HG03064 (cell line): ENCODE results near the gene SRGAP1.
"Not testable (repeated sequence)": the region's sequence is repeated elsewhere in the genome, so short reads cannot be mapped to it uniquely, and the experiment has no call there.

Experiments
- ATAC-seq: cut with Tn5 transposase; IDR thresholded peaks from one replicate; pipeline ENCODE4 v1.9.1; 2021; ENCODE audit warnings: low read depth; ENCODE audit not compliant: unreplicated experiment

Gene SRGAP1

GRCh38 chr12:64181430-64182291 lies 337.2 kb downstream of the SRGAP1 start:
- ATAC-seq, result no peak

- no peak for ATAC-seq
These were observed 339.7 kb downstream of the SRGAP1 start for GRCh38 chr12:64184216-64184615.

GRCh38 chr12:64186789-64187188 lies 342.3 kb downstream of the SRGAP1 start:
- no peak for ATAC-seq

- ATAC-seq, result no peak
These were observed 342.9 kb downstream of the SRGAP1 start for GRCh38 chr12:64187370-64187769.

- no peak for ATAC-seq
These were observed 343.3 kb downstream of the SRGAP1 start for GRCh38 chr12:64187794-64188193.

- no peak for ATAC-seq
These were observed 345.0 kb downstream of the SRGAP1 start for GRCh38 chr12:64189530-64189929.

- ATAC-seq, result no peak
These were observed 345.6 kb downstream of the SRGAP1 start for GRCh38 chr12:64190140-64190539.

- peak; percentile 78 for ATAC-seq
These were observed 348.3 kb downstream of the SRGAP1 start for GRCh38 chr12:64192644-64193444.

GRCh38 chr12:64193931-64194330 lies 349.4 kb downstream of the SRGAP1 start:
- ATAC-seq, result no peak

- no peak for ATAC-seq
These were observed 350.0 kb downstream of the SRGAP1 start for GRCh38 chr12:64194333-64195149.

- ATAC-seq, result not testable (repeated sequence)
These were observed 351.3 kb downstream of the SRGAP1 start for GRCh38 chr12:64195841-64196240.

GRCh38 chr12:64203036-64203435 lies 358.5 kb downstream of the SRGAP1 start:
- ATAC-seq, result no peak

GRCh38 chr12:64203775-64204174 lies 359.3 kb downstream of the SRGAP1 start:
- no peak for ATAC-seq

- ATAC-seq, result no peak
These were observed 361.0 kb downstream of the SRGAP1 start for GRCh38 chr12:64205542-64205941.

GRCh38 chr12:64207453-64207852 lies 363.0 kb downstream of the SRGAP1 start:
- no peak for ATAC-seq
